ENCODE data around the gene ADD1. TPM values are rescaled to one million over a fixed set of nuclear protein-coding genes. Genes with fewer than 3 reads are reported as not detected.
A peak's percentile ranks its signal among the peaks of the same experiment; 100 is the strongest.

The ADD1 gene
- total and polyA plus RNA-seq, 2 donors (not counting 1 experiment from before 2014, with no cell fraction given) = 302 to 383 TPM

- no peak overlapping the region for H3K4me3 Mint-ChIP-seq
- POLR2A ChIA-PET = interaction anchor here (0.7 kb wide), 1 partner anchor 13 kb away, joined by 4 read pairs; no protein-coding TSS in a partner anchor
- no peak overlapping the region for H2AFZ ChIP-seq (ENCODE audit: insufficient read depth, low read depth, low read length, poor library complexity, severe bottlenecking)
Observed at GRCh38 chr4:2866160-2866861, 22.7 kb downstream of the ADD1 start.

More at GRCh38 chr4:2866160-2866861, 22.7 kb downstream of the ADD1 start:
- Histone ChIP-seq H3K27ac (ENCODE audit: low read length in 2 of 2) (no peak overlapping the region), H3K79me2 (ENCODE audit: control insufficient read depth, insufficient read depth, low read length) (peaks cover 100% of the 10 kb centered on the region), H4K20me1 (ENCODE audit: control insufficient read depth, insufficient read depth, low read length, poor library complexity, severe bottlenecking) (peaks cover 96% of the 10 kb centered on the region), H3K27me3 (replicated peaks in 1 of 4; ENCODE audit: control extremely low read depth in 1 of 4, control insufficient read depth in 3 of 4, insufficient read depth in 4 of 4, low read length in 3 of 4) (no peaks in the 10 kb centered on the region), H3K4me1 (ENCODE audit: control insufficient read depth in 2 of 2, insufficient read depth in 2 of 2, low read length in 2 of 2) (peaks cover 56 to 81% of the 10 kb centered on the region in 2 donors), H3K9me3 (ENCODE audit: control extremely low read depth in 1 of 3, control insufficient read depth in 2 of 3, insufficient read depth in 1 of 3, low read length in 2 of 3) (no peaks in the 10 kb centered on the region), H3K4me3 (ENCODE audit: control extremely low read depth in 1 of 5, extremely low read depth in 1 of 5, insufficient read depth in 1 of 5, low read depth in 2 of 5, low read length in 4 of 5) (no peak overlapping the region), H3K4me2 (replicated peaks; ENCODE audit: low read depth, low read length, poor library complexity, severe bottlenecking) (no peak overlapping the region), H3K9ac (ENCODE audit: low read length) (no peak overlapping the region), H3K36me3 (replicated peaks in 1 of 2; ENCODE audit: control extremely low read depth in 1 of 2, control insufficient read depth in 1 of 2, extremely low read depth in 1 of 2, insufficient read depth in 2 of 2, low read length in 1 of 2) (peaks cover 0 to 25% of the 10 kb centered on the region in 2 experiments)
- ATAC-seq (ENCODE audit: low read depth) (no peak), DNase-seq (no peak)
- WGBS (ENCODE audit: insufficient coverage) = 86% methylated on average over 2 of the region's 10 CpGs
- TF ChIP-seq CTCF (IDR thresholded peaks at IDR 0.05) (no peak), EZH2 (IDR thresholded peaks at IDR 0.05; ENCODE audit: borderline replicate concordance, insufficient read depth, low read depth, low read length, poor library complexity, severe bottlenecking) (no peak)
- H3K4me1 Mint-ChIP-seq = peaks cover 86% of the 10 kb centered on the region
- CTCF ChIA-PET = interaction anchor here (0.9 kb wide), 1 partner anchor 15 kb away, joined by 4 read pairs; no protein-coding TSS in a partner anchor
- H3K9me3 Mint-ChIP-seq (ENCODE audit: insufficient read depth) = no peaks in the 10 kb centered on the region
- H3K27ac Mint-ChIP-seq = peak overlapping the region; percentile 51
- intact Hi-C loops (cut with micrococcal nuclease) = no loop called here
- no peaks in the 10 kb centered on the region for H3K27me3 Mint-ChIP-seq
